HUES64 (cell line): Measurements from ENCODE around the gene CALM1.

ENCODE experiments used
- H3K27ac ChIP-seq: 2 replicates; pipeline ENCODE4 v1.7.0; 2013; ENCODE audit warnings: low read depth, low read length, inconsistent platforms
- H3K27me3 ChIP-seq: 2 replicates; pipeline ENCODE4 v1.6.1; 2013; ENCODE audit warnings: mild to moderate bottlenecking, low read length; ENCODE audit not compliant: insufficient read depth
- H3K36me3 ChIP-seq: 2 replicates; pipeline ENCODE4 v1.6.1; 2013; ENCODE audit warnings: mild to moderate bottlenecking, low read length; ENCODE audit not compliant: insufficient read depth
- H3K4me1 ChIP-seq: 2 replicates; pipeline ENCODE4 v1.6.1; 2013; ENCODE audit warnings: mild to moderate bottlenecking, low read length, moderate library complexity; ENCODE audit not compliant: insufficient read depth
- H3K4me3 ChIP-seq: 2 replicates; pipeline ENCODE4 v1.5.1; 2013; ENCODE audit warnings: mild to moderate bottlenecking, low read length, moderate library complexity
- H3K9ac ChIP-seq: 2 replicates; pipeline ENCODE4 v1.6.1; 2013; ENCODE audit warnings: mild to moderate bottlenecking, low read depth, low read length
- H3K9me3 ChIP-seq: 2 replicates; pipeline ENCODE4 v1.6.1; 2013; ENCODE audit warnings: low read depth, low read length; ENCODE audit not compliant: insufficient read depth
- WGBS: fragments of 150-250, 120-280 bp; methylation state at CpG from one replicate; pipeline ENCODE4 v1.1.7; 2013; ENCODE audit warnings: missing lambda C conversion rate; 5-methylcytosine and 5-hydroxymethylcytosine counted together

Gene CALM1

GRCh38 chr14:90427848-90428426 lies 31.1 kb downstream of the CALM1 start:
- no peak overlapping the region for H3K4me3 ChIP-seq
- H3K4me1 ChIP-seq = peaks cover 12% of the 10 kb centered on the region; the same call in 1 of the 2 replicates
- H3K9me3 ChIP-seq = 0 out of 2 replicates have a peak, but pooled peaks cover 3% of the 10 kb centered on the region
- H3K27ac ChIP-seq = no peak overlapping the region
- no peaks in the 10 kb centered on the region for H3K27me3 ChIP-seq
- no peaks in the 10 kb centered on the region for H3K36me3 ChIP-seq
- H3K9ac ChIP-seq = no peak overlapping the region
- 94% methylated on average over 11 of the region's 12 CpGs for WGBS

DNA sequence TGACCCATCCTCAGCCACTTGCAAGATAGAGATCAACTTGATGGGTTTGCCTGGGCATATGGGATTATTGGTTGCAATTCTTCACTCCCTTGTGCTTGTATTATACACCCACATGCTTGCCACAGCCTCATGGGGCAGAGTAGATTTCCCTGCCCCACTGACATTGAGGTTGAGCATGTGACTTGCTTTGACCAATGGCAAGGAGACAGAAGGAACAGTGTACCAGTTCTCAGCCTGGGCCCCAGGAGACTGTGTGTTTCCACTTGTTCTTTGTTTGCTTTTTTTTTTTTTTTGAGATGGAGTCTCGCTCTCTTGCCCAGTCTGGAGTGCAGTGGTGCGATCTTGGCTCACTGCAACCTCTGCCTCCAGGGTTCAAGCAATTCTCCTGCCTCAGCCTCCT lies 31.8 kb downstream of the CALM1 start:
- WGBS = 98% methylated on average over 2 of the region's 2 CpGs
- H3K9ac ChIP-seq = no peak overlapping the region
- H3K4me3 ChIP-seq = no peak overlapping the region
- peaks cover 12% of the 10 kb centered on the region; the same call in 1 of the 2 replicates for H3K4me1 ChIP-seq
- no peaks in the 10 kb centered on the region for H3K36me3 ChIP-seq
- 0 out of 2 replicates have a peak, but pooled peaks cover 3% of the 10 kb centered on the region for H3K9me3 ChIP-seq
- no peak overlapping the region for H3K27ac ChIP-seq
- no peaks in the 10 kb centered on the region for H3K27me3 ChIP-seq

GRCh38 chr14:90429236-90429635 lies 32.4 kb downstream of the CALM1 start:
- Histone ChIP-seq H3K4me1 (peaks cover 8% of the 10 kb centered on the region; the same call in 1 of the 2 replicates), H3K27ac (no peak overlapping the region), H3K27me3 (no peaks in the 10 kb centered on the region), H3K9ac (no peak overlapping the region), H3K4me3 (no peak overlapping the region), H3K36me3 (no peaks in the 10 kb centered on the region), H3K9me3 (0 out of 2 replicates have a peak, but pooled peaks cover 3% of the 10 kb centered on the region)
- 95% methylated on average over 3 of the region's 3 CpGs for WGBS

DNA sequence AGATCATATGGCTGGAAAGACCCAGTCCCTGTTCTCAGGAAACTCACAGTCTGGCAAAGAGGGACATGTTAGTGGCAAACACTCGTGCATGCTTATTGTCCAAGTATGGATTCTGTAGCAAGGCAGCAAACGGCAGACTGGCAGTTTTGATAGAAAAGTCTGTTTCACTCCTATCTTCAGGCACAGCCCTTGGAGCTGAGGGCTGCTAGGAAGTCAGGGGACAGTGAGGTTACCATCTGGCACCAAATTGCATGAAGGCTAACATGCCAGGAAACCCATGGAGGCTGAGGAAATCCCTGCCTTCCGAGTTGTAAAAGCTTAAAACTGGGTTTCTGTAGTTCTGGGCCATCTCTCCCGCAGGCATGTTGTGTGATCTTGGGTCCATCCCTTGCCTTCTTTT lies 32.9 kb downstream of the CALM1 start:
- 89% methylated on average over 4 of the region's 4 CpGs for WGBS
- no peak overlapping the region for H3K4me3 ChIP-seq
- 0 out of 2 replicates have a peak, but pooled peaks cover 3% of the 10 kb centered on the region for H3K9me3 ChIP-seq
- H3K27ac ChIP-seq = no peak overlapping the region
- H3K36me3 ChIP-seq = no peaks in the 10 kb centered on the region
- H3K4me1 ChIP-seq = peaks cover 3% of the 10 kb centered on the region; the same call in 1 of the 2 replicates
- H3K27me3 ChIP-seq = no peaks in the 10 kb centered on the region
- no peak overlapping the region for H3K9ac ChIP-seq

GRCh38 chr14:90434370-90435020 lies 37.7 kb downstream of the CALM1 start:
- Histone ChIP-seq H3K9me3 (no peaks in the 10 kb centered on the region), H3K9ac (no peak overlapping the region), H3K4me1 (peaks cover 4% of the 10 kb centered on the region), H3K4me3 (no peak overlapping the region), H3K27me3 (no peaks in the 10 kb centered on the region), H3K36me3 (no peaks in the 10 kb centered on the region), H3K27ac (no peak overlapping the region)
- WGBS = 91% methylated on average over 9 of the region's 9 CpGs

DNA sequence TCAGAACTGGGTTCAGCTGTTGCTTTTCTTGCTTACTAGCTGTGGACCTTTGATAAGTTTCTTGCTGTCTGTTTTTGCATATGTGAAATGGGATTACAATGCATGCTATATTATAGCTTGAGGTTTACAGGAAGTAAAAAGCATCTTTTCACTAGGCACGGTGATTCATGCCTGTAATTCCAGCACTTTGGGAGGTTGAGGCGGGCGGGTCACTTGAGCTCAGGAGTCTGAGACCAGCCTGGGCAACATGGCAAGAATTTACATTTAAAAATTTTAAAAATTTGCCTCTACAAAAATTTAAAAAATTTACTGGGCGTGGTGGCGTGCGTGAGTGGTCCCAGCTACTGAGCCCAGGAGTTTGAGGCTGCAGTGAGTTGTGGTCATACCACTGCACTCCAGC lies 42.0 kb downstream of the CALM1 start:
- H3K27me3 ChIP-seq = no peaks in the 10 kb centered on the region
- peaks cover 25% of the 10 kb centered on the region for H3K4me1 ChIP-seq
- H3K9ac ChIP-seq = no peak overlapping the region
- WGBS = 96% methylated on average over 6 of the region's 6 CpGs
- H3K27ac ChIP-seq = no peak overlapping the region; the same call in 1 of the 2 replicates
- H3K4me3 ChIP-seq = no peak overlapping the region
- no peaks in the 10 kb centered on the region for H3K36me3 ChIP-seq
- no peaks in the 10 kb centered on the region for H3K9me3 ChIP-seq

DNA sequence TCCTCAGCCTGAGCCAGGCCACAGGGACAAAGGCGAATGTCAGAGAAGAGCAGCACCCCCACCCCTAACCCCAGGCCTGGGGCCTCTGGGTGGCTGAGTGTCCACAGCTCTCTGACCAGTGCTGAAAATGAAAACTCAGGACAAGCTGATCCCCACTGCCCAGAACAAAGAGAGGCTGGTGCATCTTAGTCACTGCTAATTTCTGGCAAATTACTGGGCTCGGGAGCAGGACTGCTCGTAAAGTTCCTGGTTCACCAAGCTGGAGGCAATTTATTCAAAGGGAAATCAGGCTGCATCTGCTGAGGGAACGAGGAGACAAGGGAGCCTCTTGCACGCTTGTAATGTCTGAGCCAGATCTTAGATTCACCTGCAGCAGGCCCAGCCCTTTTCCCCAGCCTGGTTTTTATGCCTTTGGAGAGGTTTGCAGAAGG lies 43.2 kb downstream of the CALM1 start:
- Histone ChIP-seq H3K4me1 (peaks cover 25% of the 10 kb centered on the region), H3K9ac (peak overlapping the region; percentile 57), H3K27ac (peak overlapping the region; percentile 93), H3K9me3 (no peaks in the 10 kb centered on the region), H3K27me3 (no peaks in the 10 kb centered on the region), H3K4me3 (no peak overlapping the region), H3K36me3 (no peaks in the 10 kb centered on the region)
- WGBS = 23% methylated on average over 5 of the region's 5 CpGs

DNA sequence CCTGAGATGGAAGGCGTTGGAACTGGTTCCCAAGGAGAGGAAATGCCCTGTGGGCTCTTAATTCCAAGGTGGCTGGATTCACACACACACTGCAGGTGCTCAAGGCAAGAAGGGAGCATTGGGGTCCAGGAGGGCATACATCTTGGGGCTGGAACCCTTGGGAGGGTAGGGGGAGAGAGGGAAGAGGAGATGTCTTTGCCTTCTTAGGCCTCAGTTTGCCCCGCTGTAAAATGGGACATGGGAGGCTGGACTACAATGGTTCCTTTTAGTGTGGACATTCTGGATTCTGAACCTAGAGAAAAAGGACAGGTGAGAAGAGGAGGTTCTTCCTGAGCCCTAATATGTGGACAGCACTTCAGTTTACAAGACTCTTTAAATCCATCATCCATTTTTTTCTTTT lies 43.8 kb downstream of the CALM1 start:
- peak overlapping the region; percentile 93; the same call in 1 of the 2 replicates for H3K27ac ChIP-seq

DNA sequence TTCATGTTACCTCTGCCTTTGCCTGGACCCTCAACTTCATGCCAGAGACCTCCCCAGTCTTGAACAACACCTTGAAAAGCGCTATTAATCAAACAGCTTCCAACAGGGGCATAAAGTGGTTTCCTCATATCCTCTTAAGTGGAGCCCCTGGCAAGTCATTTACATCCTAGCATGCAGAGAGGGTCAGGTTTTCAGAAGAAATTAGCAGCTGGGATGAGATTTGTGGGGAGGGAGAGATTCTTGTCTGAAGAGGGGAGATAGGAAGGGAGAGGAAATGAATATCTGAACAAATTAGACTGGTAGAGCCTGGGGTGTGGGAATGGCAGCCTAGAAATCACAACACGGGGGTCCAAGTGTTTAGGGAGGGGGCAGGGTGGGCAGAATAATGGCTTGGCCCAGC lies 45.6 kb downstream of the CALM1 start:
- no peak overlapping the region for H3K27ac ChIP-seq
- H3K4me3 ChIP-seq = no peak overlapping the region
- no peaks in the 10 kb centered on the region for H3K36me3 ChIP-seq
- no peak overlapping the region for H3K9ac ChIP-seq
- WGBS = 48% methylated on average over 2 of the region's 2 CpGs
- H3K4me1 ChIP-seq = peaks cover 25% of the 10 kb centered on the region
- H3K9me3 ChIP-seq = peaks cover 4% of the 10 kb centered on the region
- H3K27me3 ChIP-seq = no peaks in the 10 kb centered on the region

More for the DNA sequence above, 43.8 kb downstream of the CALM1 start:
- peak overlapping the region; percentile 57; the same call in 1 of the 2 replicates for H3K9ac ChIP-seq
- no peak overlapping the region for H3K4me3 ChIP-seq
- peaks cover 4% of the 10 kb centered on the region for H3K9me3 ChIP-seq
- no peaks in the 10 kb centered on the region for H3K27me3 ChIP-seq
- no peaks in the 10 kb centered on the region for H3K36me3 ChIP-seq
- peaks cover 25% of the 10 kb centered on the region for H3K4me1 ChIP-seq
- 58% methylated on average over 2 of the region's 2 CpGs for WGBS

- H3K9ac ChIP-seq = no peak overlapping the region
- H3K9me3 ChIP-seq = peaks cover 9% of the 10 kb centered on the region
- no peaks in the 10 kb centered on the region for H3K36me3 ChIP-seq
- H3K27me3 ChIP-seq = no peaks in the 10 kb centered on the region
- H3K4me1 ChIP-seq = peaks cover 25% of the 10 kb centered on the region
- no peak overlapping the region for H3K4me3 ChIP-seq
- 85% methylated on average over 16 of the region's 16 CpGs for WGBS
- H3K27ac ChIP-seq = no peak overlapping the region
These were observed 46.6 kb downstream of the CALM1 start for GRCh38 chr14:90443161-90444076.
